HepG2 (cell line): ENCODE results near the gene ADGRG1. TPM values are rescaled to one million over a fixed set of nuclear protein-coding genes. Genes with fewer than 3 reads are reported as not detected.

Source experiments
- CREM ChIP-seq, 2 experiments: sonication (generic) in 1 of 2; formaldehyde crosslinking in 1 of 2; IDR thresholded peaks; 2 replicates each; pipeline versions ENCODE4 v1.4.0 to v1.6.1; 2016 to 2020; ENCODE audit warnings: antibody characterized with exemption in 1 of 2, mild to moderate bottlenecking in 1 of 2, missing genetic modification reagents in 1 of 2
- DPF2 ChIP-seq: sonication (generic); formaldehyde crosslinking; IDR thresholded peaks from 2 replicates; pipeline ENCODE4 v1.4.0; 2020; ENCODE audit warnings: mild to moderate bottlenecking, low read depth, missing genetic modification reagents, borderline replicate concordance
- GTF2F1 ChIP-seq: fragments of 150-350 bp; IDR thresholded peaks from 2 replicates; pipeline ENCODE4 v1.6.1; 2014; ENCODE audit warnings: low read length
- MIER3 ChIP-seq: IDR thresholded peaks from 2 replicates; pipeline ENCODE4 v1.6.1; 2016; ENCODE audit warnings: missing compliant biosample characterization, borderline replicate concordance
- PRDM10 ChIP-seq: sonication (generic); formaldehyde crosslinking; IDR thresholded peaks from 2 replicates; pipeline ENCODE4 v1.4.0; 2020; ENCODE audit warnings: low read depth, missing genetic modification reagents
- SOX13 ChIP-seq, 3 experiments: fragments of 450-650 bp in 1 of 3; sonication (generic) in 1 of 3; formaldehyde crosslinking in 1 of 3; IDR thresholded peaks in 2 of 3; conservative IDR thresholded peaks in 1 of 3; 2 replicates each; pipeline versions ENCODE4 v1.5.0 to v1.6.1; 2016 to 2020; ENCODE audit warnings: antibody characterized with exemption in 1 of 3, mild to moderate bottlenecking in 1 of 3, missing compliant biosample characterization in 1 of 3, missing genetic modification reagents in 1 of 3, moderate library complexity in 1 of 3
- YY1 ChIP-seq: IDR thresholded peaks from 2 replicates; pipeline ENCODE4 v1.6.1; 2011; ENCODE audit warnings: low read length, low read depth, moderate library complexity, mild to moderate bottlenecking; ENCODE audit not compliant: insufficient read depth, insufficient replicate concordance
- ZMYM2 ChIP-seq: sonication (generic); formaldehyde crosslinking; IDR thresholded peaks from 2 replicates; pipeline ENCODE4 v1.8.0; 2022; ENCODE audit warnings: mild to moderate bottlenecking, missing genetic modification reagents
- ZNF414 ChIP-seq: sonication (generic); formaldehyde crosslinking; IDR thresholded peaks from 2 replicates; pipeline ENCODE4 v1.5.0; 2020; ENCODE audit warnings: missing genetic modification reagents
- ZNF432 ChIP-seq: sonication (generic); formaldehyde crosslinking; IDR thresholded peaks from 2 replicates; pipeline ENCODE4 v1.5.0; 2020; ENCODE audit warnings: missing genetic modification reagents, mild to moderate bottlenecking, borderline replicate concordance
- polyA plus RNA-seq, 8 experiments: library from polyadenylated mRNA; depleted of rRNA in 3 of 8; stranded (reverse) in 7 of 8; unstranded in 1 of 8; fragments of >200 nt; fragmentation: Illumina TruSeq in 4 of 8; extraction: Trizol in 4 of 8; gene quantifications; 2 replicates each; pipeline versions ENCODE4 v1.2.1 to v1.2.3, GENCODE V29; 2011 to 2016; ENCODE audit warnings: low read depth in 4 of 8, missing spikeins in 1 of 8, mixed read lengths in 1 of 8; ENCODE audit not compliant: insufficient read depth in 1 of 8
- total RNA-seq, 5 experiments: library from RNA; depleted of rRNA; stranded (reverse); fragments of >200 nt; fragmentation: Illumina TruSeq; extraction: Trizol; gene quantifications; 2 replicates each; pipeline ENCODE4 v1.2.3, GENCODE V29; 2016; ENCODE audit warnings: low read depth in 1 of 5
- TF ChIP-seq, protein P1 (sequence below): sonication (generic); formaldehyde crosslinking; IDR thresholded peaks from 2 replicates; pipeline ENCODE4 v1.8.0; 2022; ENCODE audit warnings: missing genetic modification reagents, low read depth, mild to moderate bottlenecking, borderline replicate concordance
- TF ChIP-seq, protein P2 (sequence below): sonication (generic); formaldehyde crosslinking; IDR thresholded peaks from 2 replicates; pipeline ENCODE4 v1.4.0; 2020; ENCODE audit warnings: missing genetic modification reagents
- TF ChIP-seq, protein P3 (sequence below), 2 experiments: sonication (generic) in 1 of 2; formaldehyde crosslinking in 1 of 2; IDR thresholded peaks; 2 replicates each; pipeline versions ENCODE4 v1.4.0 to v1.6.1; 2016 to 2020; ENCODE audit warnings: borderline replicate concordance in 1 of 2, low read depth in 1 of 2, mild to moderate bottlenecking in 1 of 2, missing genetic modification reagents in 1 of 2

Gene ADGRG1
- total and polyA plus RNA-seq, 2 of the 13 experiments (the other 11 are each of a cell fraction or from before 2014, with no cell fraction given): 2.7 to 5.9 TPM

GRCh38 chr16:57648581-57649442 lies 20.4 kb downstream of the ADGRG1 start (continued):
- no peak for TF ChIP-seq ZMYM2 (CRISPR knock-in tag)
- no peak for TF ChIP-seq GTF2F1
- TF ChIP-seq CREM (IDR thresholded peaks at IDR 0.05): no peak
- no peak for TF ChIP-seq CREM (CRISPR knock-in tag; IDR thresholded peaks at IDR 0.05)
- TF ChIP-seq ZNF432 (CRISPR knock-in tag): no peak
- TF ChIP-seq DPF2 (CRISPR knock-in tag): 0 out of 2 replicates have a peak, but pooled peaks have one; percentile 37
- TF ChIP-seq, protein P1, sequence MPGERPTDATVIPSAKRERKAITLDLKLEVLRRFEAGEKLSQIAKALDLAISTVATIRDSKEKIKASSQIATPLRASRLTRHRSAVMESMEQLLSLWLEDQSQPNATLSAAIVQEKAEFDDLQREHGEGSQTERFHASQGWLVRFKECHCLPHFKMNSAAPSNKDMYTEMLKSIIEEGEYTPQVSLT (CRISPR knock-in tag): no peak
- TF ChIP-seq YY1: peak; percentile 86
- TF ChIP-seq MIER3 (CRISPR knock-in tag): peak; percentile 91; the same call in 1 of the 2 replicates
- TF ChIP-seq, protein P2, sequence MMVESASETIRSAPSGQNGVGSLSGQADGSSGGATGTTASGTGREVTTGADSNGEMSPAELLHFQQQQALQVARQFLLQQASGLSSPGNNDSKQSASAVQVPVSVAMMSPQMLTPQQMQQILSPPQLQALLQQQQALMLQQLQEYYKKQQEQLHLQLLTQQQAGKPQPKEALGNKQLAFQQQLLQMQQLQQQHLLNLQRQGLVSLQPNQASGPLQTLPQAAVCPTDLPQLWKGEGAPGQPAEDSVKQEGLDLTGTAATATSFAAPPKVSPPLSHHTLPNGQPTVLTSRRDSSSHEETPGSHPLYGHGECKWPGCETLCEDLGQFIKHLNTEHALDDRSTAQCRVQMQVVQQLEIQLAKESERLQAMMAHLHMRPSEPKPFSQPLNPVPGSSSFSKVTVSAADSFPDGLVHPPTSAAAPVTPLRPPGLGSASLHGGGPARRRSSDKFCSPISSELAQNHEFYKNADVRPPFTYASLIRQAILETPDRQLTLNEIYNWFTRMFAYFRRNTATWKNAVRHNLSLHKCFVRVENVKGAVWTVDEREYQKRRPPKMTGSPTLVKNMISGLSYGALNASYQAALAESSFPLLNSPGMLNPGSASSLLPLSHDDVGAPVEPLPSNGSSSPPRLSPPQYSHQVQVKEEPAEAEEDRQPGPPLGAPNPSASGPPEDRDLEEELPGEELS (CRISPR knock-in tag): peak; percentile 67; the same call in 1 of the 2 replicates
- TF ChIP-seq, protein P3, sequence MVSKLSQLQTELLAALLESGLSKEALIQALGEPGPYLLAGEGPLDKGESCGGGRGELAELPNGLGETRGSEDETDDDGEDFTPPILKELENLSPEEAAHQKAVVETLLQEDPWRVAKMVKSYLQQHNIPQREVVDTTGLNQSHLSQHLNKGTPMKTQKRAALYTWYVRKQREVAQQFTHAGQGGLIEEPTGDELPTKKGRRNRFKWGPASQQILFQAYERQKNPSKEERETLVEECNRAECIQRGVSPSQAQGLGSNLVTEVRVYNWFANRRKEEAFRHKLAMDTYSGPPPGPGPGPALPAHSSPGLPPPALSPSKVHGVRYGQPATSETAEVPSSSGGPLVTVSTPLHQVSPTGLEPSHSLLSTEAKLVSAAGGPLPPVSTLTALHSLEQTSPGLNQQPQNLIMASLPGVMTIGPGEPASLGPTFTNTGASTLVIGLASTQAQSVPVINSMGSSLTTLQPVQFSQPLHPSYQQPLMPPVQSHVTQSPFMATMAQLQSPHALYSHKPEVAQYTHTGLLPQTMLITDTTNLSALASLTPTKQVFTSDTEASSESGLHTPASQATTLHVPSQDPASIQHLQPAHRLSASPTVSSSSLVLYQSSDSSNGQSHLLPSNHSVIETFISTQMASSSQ (IDR thresholded peaks at IDR 0.05; ENCODE audit: low read depth): no peak
- TF ChIP-seq, protein P3 (CRISPR knock-in tag; IDR thresholded peaks at IDR 0.05; ENCODE audit: borderline replicate concordance): peak; percentile 74; the same call in 1 of the 2 replicates
- no peak for TF ChIP-seq ZNF414 (CRISPR knock-in tag)
- no peak for TF ChIP-seq SOX13 (IDR thresholded peaks at IDR 0.05)
- TF ChIP-seq SOX13 (CRISPR knock-in tag; conservative IDR thresholded peaks at IDR 0.05 in 1 of 2, IDR thresholded peaks at IDR 0.05 in 1 of 2): peak in 1 of 2 experiments; percentile 39; a peak in 2 of 4 replicates
- peak; percentile 40; the same call in 1 of the 2 replicates for TF ChIP-seq PRDM10 (CRISPR knock-in tag)
